Activated T-helper 17 cell treated with anti-CD3 and anti-CD28 coated beads, Interleukin-2, amount 50 U/mL, for 72 hours (primary cell): ENCODE data around the gene ABHD11. TPM values are rescaled to one million over a fixed set of nuclear protein-coding genes. Genes with fewer than 3 reads are reported as not detected.
A peak's percentile ranks its signal among the peaks of the same experiment; 100 is the strongest.
"Not testable (repeated sequence)": the region's sequence is repeated elsewhere in the genome, so short reads cannot be mapped to it uniquely, and the experiment has no call there.

Experiments used
- ATAC-seq: fragments of 150-1000 bp; cut with Tn5 transposase; replicated peaks from 2 replicates; pipeline ENCODE4 v1.10.0; 2021; ENCODE audit warnings: mild to moderate bottlenecking, moderate library complexity
- H3K27ac Mint-ChIP-seq: one replicate; pipeline ENCODE4 v1.8.0; 2022; ENCODE audit warnings: mixed read lengths
- H3K27me3 Mint-ChIP-seq: one replicate; pipeline ENCODE4 v1.8.0; 2022; ENCODE audit warnings: mixed read lengths
- H3K36me3 Mint-ChIP-seq: one replicate; pipeline ENCODE4 v1.8.0; 2022; ENCODE audit warnings: low read depth, mild to moderate bottlenecking, mixed read lengths
- H3K4me1 Mint-ChIP-seq: one replicate; pipeline ENCODE4 v1.8.0; 2022; ENCODE audit warnings: mixed read lengths
- H3K4me3 Mint-ChIP-seq: one replicate; pipeline ENCODE4 v1.8.0; 2022; ENCODE audit warnings: mild to moderate bottlenecking, mixed read lengths
- H3K9me3 Mint-ChIP-seq: one replicate; pipeline ENCODE4 v1.8.0; 2022; ENCODE audit warnings: mixed read lengths
- total RNA-seq, 2 donors: library from RNA; stranded (reverse); gene quantifications; one replicate each; pipeline ENCODE4 v1.2.3, GENCODE V29; 2022

ABHD11 gene
- total RNA-seq, 2 donors from 2014 or later = 11.9 to 21.2 TPM

DNA sequence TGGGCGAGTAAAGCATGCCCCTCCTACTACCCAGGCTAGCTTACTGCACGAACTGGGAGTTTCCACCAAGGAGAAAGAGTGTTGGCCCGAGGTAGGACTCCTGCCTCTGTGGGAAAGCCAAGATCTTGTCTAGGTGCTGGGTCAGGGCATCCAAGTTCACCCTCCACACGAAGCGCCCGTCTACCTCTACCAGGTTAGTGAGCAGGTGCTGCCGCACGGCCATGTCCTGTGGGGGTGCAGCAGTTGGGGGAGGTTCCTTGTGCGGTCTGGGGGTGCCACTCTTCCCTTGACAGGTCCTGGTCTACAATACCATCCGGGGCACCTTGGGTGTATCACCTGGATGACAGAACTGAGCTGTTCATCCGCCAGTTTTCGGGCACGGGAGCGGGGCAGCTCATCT is 1.7 kb downstream of the ABHD11 start:
- peaks cover 9% of the 10 kb centered on the region for H3K36me3 Mint-ChIP-seq
- no peaks in the 10 kb centered on the region for H3K27me3 Mint-ChIP-seq
- H3K27ac Mint-ChIP-seq = no peak overlapping the region
- peak overlapping the region; percentile 84 for H3K4me3 Mint-ChIP-seq
- no peaks in the 10 kb centered on the region for H3K9me3 Mint-ChIP-seq
- no peak for ATAC-seq
- H3K4me1 Mint-ChIP-seq = peaks cover 5% of the 10 kb centered on the region

DNA sequence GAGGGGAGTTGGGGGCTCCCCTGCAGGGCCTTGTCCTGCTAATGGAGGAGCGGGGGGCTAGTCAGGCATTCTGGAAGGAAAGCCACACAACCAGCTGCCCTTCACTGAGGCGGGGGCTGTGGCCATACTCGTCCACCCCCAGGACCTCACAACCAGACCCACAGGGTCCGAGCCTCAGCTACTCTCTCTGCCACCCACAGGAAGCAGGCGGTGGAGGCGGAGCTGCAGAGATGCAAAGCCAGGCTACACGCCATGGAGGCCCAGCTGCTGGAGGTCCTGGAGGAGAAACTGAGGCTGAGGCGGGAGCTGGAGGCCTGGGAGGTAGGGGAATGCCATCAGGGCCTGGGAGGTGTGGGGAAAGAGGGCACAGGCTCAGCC is 3.1 kb downstream of the ABHD11 start:
- H3K36me3 Mint-ChIP-seq = peaks cover 9% of the 10 kb centered on the region

DNA sequence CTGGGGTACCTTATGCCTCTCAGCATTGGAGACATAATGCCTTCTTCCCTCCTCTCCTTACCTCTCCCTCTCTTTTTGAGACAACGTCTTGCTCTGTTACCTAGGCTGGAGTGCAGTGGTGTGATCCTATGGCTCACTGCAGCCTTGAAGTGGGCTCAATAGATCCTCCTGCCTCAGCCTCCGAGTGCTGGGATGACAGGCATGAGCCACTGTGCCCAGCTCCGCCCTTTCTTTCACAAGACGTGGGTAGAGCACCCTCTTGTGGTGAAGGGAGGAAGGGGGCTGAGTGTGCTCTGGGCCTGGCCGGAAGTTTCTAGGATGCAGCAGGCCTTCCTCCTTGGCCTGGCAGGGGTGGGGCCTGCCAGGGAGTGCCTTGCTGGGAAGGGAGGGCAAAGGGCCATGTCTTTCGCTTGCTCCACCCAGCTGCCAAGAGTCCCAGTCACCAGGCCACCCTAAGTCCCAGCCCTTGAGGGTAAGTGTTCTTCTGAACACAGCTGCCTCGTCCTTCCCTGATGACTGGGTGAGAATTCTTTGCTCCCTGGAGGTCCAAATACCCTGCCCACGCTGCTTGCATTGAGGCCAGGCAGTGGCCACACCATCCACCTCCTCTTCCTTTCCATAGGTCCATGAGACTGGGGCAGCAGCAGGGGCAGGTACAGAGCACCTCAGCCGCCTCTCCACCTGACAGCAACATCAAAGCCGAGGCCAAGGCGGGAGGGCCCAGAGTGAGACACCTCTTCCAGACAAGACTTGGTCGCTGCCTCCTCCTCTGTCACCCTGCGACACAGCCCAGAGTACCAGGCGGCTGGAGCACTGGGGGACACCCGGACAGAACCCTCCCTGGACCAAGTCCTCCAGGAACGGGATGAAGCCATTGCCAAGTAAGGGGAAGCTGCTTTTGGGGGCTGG is 3.7 kb downstream of the ABHD11 start:
- H3K36me3 Mint-ChIP-seq = peaks cover 9% of the 10 kb centered on the region
- no peaks in the 10 kb centered on the region for H3K9me3 Mint-ChIP-seq
- H3K4me3 Mint-ChIP-seq = no peak overlapping the region
- H3K27me3 Mint-ChIP-seq = no peaks in the 10 kb centered on the region
- ATAC-seq = peak; percentile 56
- peak overlapping the region; percentile 22 for H3K27ac Mint-ChIP-seq
- peaks cover 5% of the 10 kb centered on the region for H3K4me1 Mint-ChIP-seq

More for the DNA sequence above, 3.1 kb downstream of the ABHD11 start:
- no peak overlapping the region for H3K27ac Mint-ChIP-seq
- no peak for ATAC-seq
- no peaks in the 10 kb centered on the region for H3K9me3 Mint-ChIP-seq
- no peaks in the 10 kb centered on the region for H3K27me3 Mint-ChIP-seq
- peaks cover 5% of the 10 kb centered on the region for H3K4me1 Mint-ChIP-seq
- H3K4me3 Mint-ChIP-seq = no peak overlapping the region

DNA sequence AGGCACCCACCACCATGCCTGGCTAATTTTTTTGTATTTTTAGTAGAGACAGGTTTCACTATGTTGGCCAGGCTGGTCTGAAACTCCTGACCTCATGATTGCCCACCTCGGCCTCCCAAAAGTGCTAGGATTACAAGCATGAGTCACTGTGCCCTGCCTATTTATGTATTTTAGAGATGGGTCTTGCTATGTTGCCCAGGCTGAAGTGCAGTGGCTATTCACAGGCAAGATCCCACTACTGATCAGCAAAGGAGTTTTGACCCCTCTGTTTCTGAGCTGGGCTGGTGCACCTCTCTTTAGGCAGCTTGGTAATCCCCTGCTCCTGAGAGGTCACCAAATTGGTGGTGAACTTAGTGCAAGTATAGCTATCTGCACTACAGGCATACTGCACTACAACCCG is 6.2 kb downstream of the ABHD11 start:
- no peak overlapping the region for H3K27ac Mint-ChIP-seq
- no peak overlapping the region for H3K4me3 Mint-ChIP-seq
- H3K27me3 Mint-ChIP-seq = peaks cover 4% of the 10 kb centered on the region
- peaks cover 9% of the 10 kb centered on the region for H3K36me3 Mint-ChIP-seq
- H3K9me3 Mint-ChIP-seq = no peaks in the 10 kb centered on the region
- peaks cover 5% of the 10 kb centered on the region for H3K4me1 Mint-ChIP-seq
- ATAC-seq = no peak

DNA sequence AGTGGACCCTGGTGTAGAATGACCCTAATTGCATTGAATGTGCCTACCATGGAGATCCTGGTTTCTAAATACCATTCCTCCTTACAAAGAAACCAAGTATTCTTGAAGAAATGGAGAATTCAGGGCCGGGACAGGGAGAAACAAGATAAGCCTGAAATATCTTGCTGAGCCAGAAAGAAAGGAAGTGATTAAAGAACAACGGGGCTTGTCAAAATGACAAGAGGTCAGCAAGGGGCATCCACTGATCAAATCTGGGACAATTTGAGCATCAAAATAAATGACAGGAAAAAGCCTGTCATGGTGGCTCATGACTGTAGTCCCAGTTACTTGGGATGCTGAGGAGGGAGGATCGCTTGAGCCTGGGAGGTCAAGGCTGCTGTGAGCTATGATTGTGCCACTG is 8.1 kb downstream of the ABHD11 start:
- H3K4me3 Mint-ChIP-seq = no peak overlapping the region
- H3K4me1 Mint-ChIP-seq = peaks cover 5% of the 10 kb centered on the region
- no peaks in the 10 kb centered on the region for H3K36me3 Mint-ChIP-seq
- ATAC-seq = no peak
- H3K27ac Mint-ChIP-seq = no peak overlapping the region
- peaks cover 4% of the 10 kb centered on the region for H3K27me3 Mint-ChIP-seq
- H3K9me3 Mint-ChIP-seq = no peaks in the 10 kb centered on the region

DNA sequence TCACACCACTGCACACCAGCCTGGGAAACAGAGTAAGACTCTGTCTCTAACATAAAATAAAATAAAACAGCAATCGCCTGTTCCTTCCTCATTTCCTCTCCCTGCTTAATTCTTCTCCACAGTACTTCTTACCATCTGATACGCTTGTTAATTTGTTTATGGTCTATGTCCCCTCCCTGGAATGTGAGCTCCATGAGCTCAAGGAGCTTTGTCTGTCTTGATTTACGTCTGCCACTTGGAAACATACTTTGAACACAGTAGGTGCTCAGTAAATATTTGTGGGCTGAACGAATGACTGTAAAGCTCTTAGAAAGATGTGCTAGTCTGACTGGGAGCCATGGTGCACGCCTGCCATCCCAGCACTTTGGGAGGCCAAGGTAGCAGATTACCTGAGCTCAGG is 10.1 kb downstream of the ABHD11 start:
- no peaks in the 10 kb centered on the region for H3K9me3 Mint-ChIP-seq
- H3K4me3 Mint-ChIP-seq = no peak overlapping the region
- H3K27ac Mint-ChIP-seq = no peak overlapping the region
- no peaks in the 10 kb centered on the region for H3K4me1 Mint-ChIP-seq
- H3K36me3 Mint-ChIP-seq = no peaks in the 10 kb centered on the region
- no peak for ATAC-seq
- peaks cover 7% of the 10 kb centered on the region for H3K27me3 Mint-ChIP-seq

DNA sequence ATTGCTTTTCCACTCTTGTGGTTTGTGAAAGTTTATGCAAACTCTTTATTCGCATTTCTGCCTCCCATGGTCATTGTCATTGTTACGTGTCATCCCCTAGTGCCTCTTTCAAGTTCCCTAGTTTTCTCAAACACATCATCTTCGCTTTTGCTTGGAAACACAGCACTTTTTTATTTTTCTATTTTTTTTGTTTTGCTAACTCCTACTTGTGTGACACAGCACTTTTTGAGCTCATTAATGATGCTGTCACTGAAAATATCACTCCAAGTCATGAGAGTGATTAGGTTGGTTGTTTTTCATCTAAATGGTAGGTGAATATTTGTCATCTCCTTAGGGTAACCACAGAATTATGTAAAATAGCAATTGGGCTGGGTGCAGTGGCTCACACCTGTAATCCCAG is 10.7 kb downstream of the ABHD11 start:
- no peak overlapping the region for H3K27ac Mint-ChIP-seq
- H3K9me3 Mint-ChIP-seq = no peaks in the 10 kb centered on the region
- no peaks in the 10 kb centered on the region for H3K36me3 Mint-ChIP-seq
- ATAC-seq = peak; percentile 30
- H3K4me1 Mint-ChIP-seq = no peaks in the 10 kb centered on the region
- no peak overlapping the region for H3K4me3 Mint-ChIP-seq
- peaks cover 7% of the 10 kb centered on the region for H3K27me3 Mint-ChIP-seq

DNA sequence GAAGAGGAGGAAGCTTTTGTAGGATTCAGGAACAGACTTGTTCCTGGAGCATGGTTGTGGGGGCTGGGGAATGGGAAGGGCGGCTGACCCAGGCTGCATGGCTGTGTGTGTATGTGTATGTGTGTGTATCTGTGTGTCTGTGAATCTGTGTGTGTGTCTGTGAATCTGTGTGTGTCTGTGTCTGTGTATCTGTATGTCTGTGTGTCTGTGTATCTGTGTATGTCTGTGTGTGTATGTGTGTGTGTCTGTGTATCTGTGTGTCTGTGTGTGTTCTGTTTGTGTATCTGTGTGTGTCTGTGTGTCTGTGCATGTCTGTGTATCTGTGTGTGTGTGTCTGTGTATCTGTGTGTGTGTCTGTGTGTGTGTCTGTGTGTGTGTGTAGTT is 12.5 kb downstream of the ABHD11 start:
- Mint-ChIP-seq H3K27ac (no peak overlapping the region), H3K36me3 (no peaks in the 10 kb centered on the region), H3K4me3 (no peak overlapping the region), H3K4me1 (no peaks in the 10 kb centered on the region), H3K9me3 (no peaks in the 10 kb centered on the region), H3K27me3 (peaks cover 7% of the 10 kb centered on the region)
- ATAC-seq = peak; percentile 39

DNA sequence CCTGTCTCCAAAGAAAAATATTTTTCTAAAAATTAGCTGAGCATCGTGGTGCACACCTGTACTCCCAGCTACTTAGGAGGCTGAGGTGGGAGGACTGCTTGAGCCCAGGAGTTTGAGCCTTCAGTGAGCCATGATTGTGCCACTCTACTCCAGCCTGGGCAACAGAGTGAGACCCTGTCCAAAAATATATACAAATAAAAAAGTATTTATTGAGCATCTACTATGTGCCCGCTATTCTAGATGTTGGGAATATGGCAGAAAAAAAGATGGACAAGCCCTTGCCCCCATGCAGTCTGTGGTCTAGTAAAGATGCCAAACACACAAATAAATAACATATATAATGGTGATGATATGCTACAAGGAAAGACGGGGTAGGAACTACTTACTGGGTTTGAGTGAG is 14.8 kb downstream of the ABHD11 start:
- Mint-ChIP-seq H3K4me3 (no peak overlapping the region), H3K27ac (no peak overlapping the region), H3K36me3 (no peaks in the 10 kb centered on the region), H3K4me1 (no peaks in the 10 kb centered on the region), H3K9me3 (no peaks in the 10 kb centered on the region), H3K27me3 (peaks cover 7% of the 10 kb centered on the region)
- ATAC-seq = no peak

DNA sequence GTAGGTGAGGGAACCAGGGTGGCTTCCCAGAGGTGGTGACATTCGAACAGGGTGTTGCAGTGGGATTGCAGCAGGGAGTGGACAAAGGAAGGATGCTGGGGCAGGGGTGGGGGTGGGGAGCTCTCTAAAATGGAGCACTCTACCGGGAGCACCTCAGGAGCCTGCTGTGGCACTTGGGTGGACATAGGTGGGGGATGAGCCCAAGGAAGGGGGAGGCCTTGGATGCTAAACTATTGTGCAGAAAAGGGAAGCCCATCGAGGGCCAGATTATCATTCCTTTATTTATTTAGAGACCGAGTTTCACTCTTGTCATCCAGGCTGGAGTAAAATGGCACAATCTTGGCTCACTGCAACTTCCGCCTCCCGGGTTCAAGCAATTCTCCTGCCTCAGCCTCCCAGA is 15.8 kb downstream of the ABHD11 start:
- peaks cover 5% of the 10 kb centered on the region for H3K4me1 Mint-ChIP-seq
- H3K36me3 Mint-ChIP-seq = no peaks in the 10 kb centered on the region
- peaks cover 3% of the 10 kb centered on the region for H3K27me3 Mint-ChIP-seq
- H3K9me3 Mint-ChIP-seq = no peaks in the 10 kb centered on the region
- no peak for ATAC-seq
- H3K27ac Mint-ChIP-seq = no peak overlapping the region
- H3K4me3 Mint-ChIP-seq = no peak overlapping the region

DNA sequence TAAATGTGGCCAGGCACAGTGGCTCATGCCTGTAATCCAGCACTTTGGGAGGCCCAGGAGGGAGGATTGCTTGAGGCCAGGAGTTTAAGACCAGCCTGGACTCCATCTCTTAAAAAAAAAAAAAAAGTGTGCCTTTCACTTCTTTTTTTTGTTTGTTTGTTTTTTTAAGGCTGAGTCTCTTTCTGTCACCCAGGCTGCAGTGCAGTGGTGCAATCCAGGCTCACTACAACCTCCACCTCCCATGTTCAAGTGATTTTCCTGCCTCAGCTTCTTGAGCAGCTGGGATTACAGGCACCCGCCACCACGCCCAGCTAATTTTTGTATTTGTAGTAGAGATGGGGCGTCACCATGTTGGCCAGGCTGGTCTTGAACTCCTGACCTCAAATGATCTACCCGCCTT is 16.4 kb downstream of the ABHD11 start:
- H3K4me3 Mint-ChIP-seq, ATAC-seq, H3K4me1 Mint-ChIP-seq, H3K36me3 Mint-ChIP-seq, H3K27ac Mint-ChIP-seq, H3K27me3 Mint-ChIP-seq, H3K9me3 Mint-ChIP-seq: not testable (repeated sequence)

DNA sequence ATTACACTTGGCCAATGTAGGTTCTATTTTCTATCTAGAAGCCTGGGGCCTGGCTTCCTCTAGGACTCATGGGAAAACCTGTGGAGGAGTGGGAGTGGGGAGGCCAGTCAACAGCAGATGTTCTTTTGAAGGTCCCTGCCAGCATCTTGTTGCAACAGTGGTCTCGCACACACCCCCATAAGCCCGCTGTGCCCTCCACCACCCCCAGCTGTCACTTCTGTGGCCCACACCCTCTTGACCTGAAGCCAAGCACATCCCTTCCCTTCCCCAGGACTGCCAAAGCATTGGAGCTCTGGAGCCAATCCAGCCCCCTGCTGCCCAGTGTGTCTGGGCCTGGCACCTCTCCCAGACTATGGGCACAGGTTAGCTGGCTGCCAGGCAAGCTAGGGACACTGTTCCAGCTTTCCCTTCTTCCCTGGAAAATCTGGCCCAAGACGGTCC is 17.2 kb downstream of the ABHD11 start:
- Mint-ChIP-seq H3K4me3 (peak overlapping the region; percentile 22), H3K9me3 (no peaks in the 10 kb centered on the region), H3K36me3 (peaks cover 5% of the 10 kb centered on the region), H3K4me1 (peaks cover 12% of the 10 kb centered on the region), H3K27me3 (peaks cover 3% of the 10 kb centered on the region), H3K27ac (no peak overlapping the region)
- ATAC-seq = no peak

DNA sequence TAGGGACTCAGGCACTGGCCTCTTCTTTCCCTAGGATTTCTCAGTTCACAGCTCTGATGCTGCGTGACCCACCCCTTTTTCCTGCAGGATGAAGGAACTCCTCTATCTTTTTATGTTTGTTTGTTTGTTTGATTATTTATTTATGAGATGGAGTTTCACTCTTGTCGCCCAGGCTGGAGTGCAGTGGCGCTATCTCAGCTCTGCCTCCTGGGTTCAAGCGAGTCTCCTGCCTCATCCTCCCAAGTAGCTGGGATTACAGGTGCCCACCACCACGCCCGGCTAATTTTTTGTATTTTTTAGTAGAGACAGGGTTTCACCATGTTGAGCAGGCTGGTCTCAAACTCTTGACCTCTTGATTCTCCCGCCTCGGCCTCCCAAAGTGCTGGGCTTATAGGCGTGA is 18.2 kb downstream of the ABHD11 start:
- Mint-ChIP-seq H3K36me3 (peaks cover 15% of the 10 kb centered on the region), H3K27ac (peak overlapping the region; percentile 47), H3K4me1 (peaks cover 14% of the 10 kb centered on the region), H3K4me3 (peak overlapping the region; percentile 78)
- H3K9me3 Mint-ChIP-seq, ATAC-seq, H3K27me3 Mint-ChIP-seq: not testable (repeated sequence)

DNA sequence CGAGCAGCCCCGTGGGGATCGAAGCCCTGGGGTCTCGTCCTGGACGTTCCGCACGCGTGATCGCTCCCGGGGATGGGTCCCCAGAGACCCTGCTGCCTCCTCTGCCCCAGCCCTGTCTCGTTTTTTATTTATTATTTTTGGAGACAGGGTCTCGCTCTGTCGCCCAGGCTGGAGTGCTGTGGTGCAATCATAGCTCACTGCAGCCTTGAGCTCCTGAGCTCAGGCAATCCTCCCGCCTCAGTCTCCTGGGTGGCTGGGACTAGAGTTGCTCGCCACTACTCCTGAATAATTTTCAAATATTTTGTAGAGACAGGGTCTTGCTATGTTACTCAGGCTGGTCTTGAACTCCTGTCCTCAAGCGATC is 18.8 kb downstream of the ABHD11 start:
- Mint-ChIP-seq H3K4me1 (peaks cover 14% of the 10 kb centered on the region), H3K36me3 (peaks cover 17% of the 10 kb centered on the region), H3K4me3 (peak overlapping the region; percentile 78), H3K27me3 (peaks cover 2% of the 10 kb centered on the region), H3K27ac (peak overlapping the region; percentile 47), H3K9me3 (no peaks in the 10 kb centered on the region)
- ATAC-seq = no peak

DNA sequence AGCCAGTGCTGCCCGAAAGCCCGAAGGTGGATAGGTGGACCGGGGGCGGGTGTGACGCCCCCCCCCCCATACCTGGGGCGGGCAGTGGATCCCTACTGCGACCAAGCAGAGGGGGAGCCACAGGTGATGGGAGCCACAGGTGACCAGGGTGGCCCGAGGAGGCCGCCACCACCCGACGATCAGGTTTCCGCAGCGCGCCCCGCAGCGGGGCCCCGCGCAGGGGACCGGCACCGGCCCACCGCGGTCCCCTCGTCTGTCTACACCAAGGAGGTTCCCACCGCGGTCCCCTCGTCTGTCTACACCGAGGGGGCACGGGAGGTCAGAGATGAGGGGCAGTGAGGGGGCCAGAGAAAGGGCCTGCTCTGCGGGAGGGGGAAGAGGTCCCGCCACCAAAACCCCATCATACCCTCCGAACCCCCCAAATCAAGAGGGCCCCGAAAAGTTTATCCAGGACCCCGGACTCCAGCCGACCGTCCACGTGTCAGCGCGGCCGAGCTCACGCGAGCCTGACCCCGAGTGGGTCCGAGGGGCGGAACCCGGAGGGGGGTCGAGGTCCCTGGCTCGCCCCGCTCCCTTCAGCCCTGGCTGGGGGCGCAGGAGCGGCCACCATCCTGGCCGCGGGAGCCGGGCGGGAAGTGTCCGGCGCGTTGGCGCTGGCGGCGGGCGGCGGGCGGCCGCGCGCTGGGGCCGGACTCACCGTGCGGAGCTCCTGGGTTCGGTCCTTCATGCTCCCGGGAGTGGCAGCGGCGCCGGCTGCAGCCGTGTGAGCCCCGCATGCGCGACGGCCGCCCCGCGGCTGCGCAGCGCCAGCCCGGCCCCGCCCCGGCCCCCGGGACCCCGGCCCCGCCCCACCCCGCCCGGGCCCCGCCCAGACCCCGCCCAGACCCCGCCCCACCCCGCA is 19.4 kb downstream of the ABHD11 start, which contains the start of gene STX1A:
TSS of gene STX1A (minus strand) at position 765 of the 901 bp plus-strand sequence. CDS start at position 727, 38 bp downstream.
- no peaks in the 10 kb centered on the region for H3K27me3 Mint-ChIP-seq
- ATAC-seq = peak; percentile 57
- H3K36me3 Mint-ChIP-seq = peaks cover 17% of the 10 kb centered on the region
- H3K4me1 Mint-ChIP-seq = peaks cover 14% of the 10 kb centered on the region
- peak within 1 kb of the TSS; percentile 85 for H3K27ac Mint-ChIP-seq
- H3K9me3 Mint-ChIP-seq = no peaks in the 10 kb centered on the region
- H3K4me3 Mint-ChIP-seq = peak within 1 kb of the TSS; percentile 79
